Limb (tissue), 2 donors: ENCODE data around the gene DYRK3.
A peak's percentile ranks its signal among the peaks of the same experiment; 100 is the strongest.

ENCODE experiments used
- DNase-seq, 2 donors: peaks; one replicate each; pipeline ENCODE4 v3.0.0-alpha.2; 2016; ENCODE audit errors: extremely low spot score in 2 of 2

Gene DYRK3

GRCh38 chr1:206684003-206684402 is 48.7 kb downstream of the DYRK3 start:
- no peak for DNase-seq

- DNase-seq: peak in 1 of 2 donors; percentile 94
Measured at GRCh38 chr1:206684478-206685333, 49.4 kb downstream of the DYRK3 start, which contains the start of gene MAPKAPK2. TSS of gene MAPKAPK2 (plus strand) at chr1:206684905. CDS start at chr1:206685230, 325 bp downstream.

- DNase-seq: peak in 1 of 2 donors; percentile 72
Measured at GRCh38 chr1:206685334-206685768, 50.0 kb downstream of the DYRK3 start.

- DNase-seq: peak in 1 of 2 donors; percentile 74
Measured at GRCh38 chr1:206685769-206686477, 50.6 kb downstream of the DYRK3 start.

GRCh38 chr1:206686478-206687249 is 51.3 kb downstream of the DYRK3 start:
- no peak for DNase-seq

- no peak for DNase-seq
Measured at GRCh38 chr1:206687251-206687914, 52.0 kb downstream of the DYRK3 start.

GRCh38 chr1:206687915-206688442 is 52.6 kb downstream of the DYRK3 start:
- DNase-seq: no peak

GRCh38 chr1:206690516-206690915 is 55.2 kb downstream of the DYRK3 start:
- no peak for DNase-seq

GRCh38 chr1:206691604-206692003 is 56.3 kb downstream of the DYRK3 start:
- DNase-seq: no peak

- no peak for DNase-seq
Measured at GRCh38 chr1:206693029-206693428, 57.7 kb downstream of the DYRK3 start.

- DNase-seq: no peak
Measured at GRCh38 chr1:206693592-206693991, 58.3 kb downstream of the DYRK3 start.

- DNase-seq: no peak
Measured at GRCh38 chr1:206694171-206695124, 59.1 kb downstream of the DYRK3 start.

- DNase-seq: no peak
Measured at GRCh38 chr1:206695733-206696132, 60.4 kb downstream of the DYRK3 start.

GRCh38 chr1:206696812-206697585 is 61.7 kb downstream of the DYRK3 start:
- no peak for DNase-seq

GRCh38 chr1:206698011-206698410 is 62.7 kb downstream of the DYRK3 start:
- no peak for DNase-seq
